COR-L47 (cell line): ENCODE results near the gene USP14.

Experiments used
- DNase-seq: peaks from one replicate; lab custom pipeline; 2025; lab: John Stamatoyannopoulos, UW

Gene USP14

GRCh38 chr18:227902-228301 is 69.5 kb downstream of the USP14 start:
- no peak for DNase-seq

- DNase-seq = no peak
These were observed 70.2 kb downstream of the USP14 start for GRCh38 chr18:228586-228985.

- DNase-seq = no peak
These were observed 73.2 kb downstream of the USP14 start for GRCh38 chr18:231563-231962.

- no peak for DNase-seq
These were observed 81.8 kb downstream of the USP14 start for GRCh38 chr18:240175-240574.

GRCh38 chr18:245282-245847 is 87.0 kb downstream of the USP14 start:
- DNase-seq = no peak

- DNase-seq = no peak
These were observed 89.7 kb downstream of the USP14 start for GRCh38 chr18:248053-248452.

GRCh38 chr18:250685-251084 is 92.3 kb downstream of the USP14 start:
- DNase-seq = no peak

GRCh38 chr18:251572-251971 is 93.2 kb downstream of the USP14 start:
- no peak for DNase-seq

GRCh38 chr18:253121-253520 is 94.8 kb downstream of the USP14 start:
- no peak for DNase-seq

GRCh38 chr18:255171-255570 is 96.8 kb downstream of the USP14 start:
- no peak for DNase-seq

- DNase-seq = no peak
These were observed 102.2 kb downstream of the USP14 start for GRCh38 chr18:260547-260946.

GRCh38 chr18:261398-262073 is 103.2 kb downstream of the USP14 start:
- DNase-seq = no peak
